ENCODE data around the gene C2CD4A.

C2CD4A gene

GRCh38 chr15:62104401-62104800 is 37.6 kb downstream of the C2CD4A start:
- no peak for DNase-seq

- no peak for DNase-seq
These were observed 38.1 kb downstream of the C2CD4A start for GRCh38 chr15:62104846-62105245.

DNA sequence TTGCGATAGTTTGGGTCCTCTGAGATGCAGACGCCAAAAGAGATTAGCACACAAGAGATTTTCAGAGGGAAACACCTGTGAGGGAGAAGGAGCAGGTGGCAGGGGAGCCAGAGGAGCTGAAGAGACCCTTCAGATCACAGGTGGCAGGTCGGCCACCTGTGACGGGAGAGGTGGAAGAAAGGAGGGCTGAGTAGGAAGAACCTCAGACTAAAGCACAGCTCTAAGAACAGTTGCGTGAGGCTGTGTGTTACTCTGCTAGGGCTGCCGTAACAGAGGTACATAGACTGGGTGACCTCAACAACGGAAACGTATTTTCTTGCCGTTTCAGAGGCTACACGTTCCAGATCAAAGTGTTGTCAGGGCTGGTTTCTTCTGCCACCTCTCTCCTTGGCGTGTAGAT is 38.5 kb downstream of the C2CD4A start:
- no peak for DNase-seq

DNA sequence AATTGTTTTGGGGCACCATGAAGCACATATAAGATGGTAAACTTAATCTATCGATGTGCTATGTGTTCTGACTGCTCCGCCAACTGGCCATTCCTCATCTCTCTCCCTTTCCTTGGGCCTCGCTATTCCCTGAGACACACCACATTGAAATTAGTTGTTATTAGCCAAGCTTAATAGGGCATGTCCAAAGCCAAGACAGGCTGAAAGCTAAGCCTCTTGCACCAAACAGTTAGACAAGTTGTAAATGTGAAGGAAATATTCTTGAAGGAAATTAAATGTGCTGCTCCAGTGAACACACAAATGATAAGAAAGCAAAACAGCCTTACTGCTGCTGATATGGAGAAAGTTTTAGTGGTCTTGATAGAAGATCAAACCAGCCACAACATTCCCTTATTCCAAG is 39.3 kb downstream of the C2CD4A start:
- DNase-seq: no peak

DNA sequence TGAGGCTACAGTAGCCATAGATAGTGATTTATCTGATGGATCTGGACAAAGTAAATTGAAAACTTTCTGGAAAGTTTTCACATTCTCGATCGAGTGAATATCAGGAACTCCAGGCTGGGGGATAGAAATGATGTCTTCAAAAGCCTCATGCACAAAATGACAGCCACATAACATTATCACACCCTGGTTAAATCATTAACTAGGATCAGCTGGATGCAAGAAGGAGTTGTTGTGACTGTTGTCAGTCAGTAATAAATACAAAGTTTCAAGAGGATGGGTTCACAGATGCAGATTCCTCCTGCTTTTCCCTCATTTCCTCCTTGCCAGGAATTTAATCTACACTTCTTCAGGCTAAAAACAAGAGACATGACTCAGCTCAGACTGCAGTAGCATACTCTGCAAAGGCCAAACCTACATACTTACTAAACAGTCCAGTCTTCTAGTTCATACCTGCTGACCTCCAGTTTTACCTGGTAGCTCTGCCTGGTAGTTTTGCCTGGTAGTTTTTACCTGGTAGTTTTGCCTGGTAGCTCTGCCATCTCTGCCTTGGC is 40.9 kb downstream of the C2CD4A start:
- DNase-seq: no peak

- DNase-seq: no peak
These were observed 41.6 kb downstream of the C2CD4A start for GRCh38 chr15:62108411-62108810.

DNA sequence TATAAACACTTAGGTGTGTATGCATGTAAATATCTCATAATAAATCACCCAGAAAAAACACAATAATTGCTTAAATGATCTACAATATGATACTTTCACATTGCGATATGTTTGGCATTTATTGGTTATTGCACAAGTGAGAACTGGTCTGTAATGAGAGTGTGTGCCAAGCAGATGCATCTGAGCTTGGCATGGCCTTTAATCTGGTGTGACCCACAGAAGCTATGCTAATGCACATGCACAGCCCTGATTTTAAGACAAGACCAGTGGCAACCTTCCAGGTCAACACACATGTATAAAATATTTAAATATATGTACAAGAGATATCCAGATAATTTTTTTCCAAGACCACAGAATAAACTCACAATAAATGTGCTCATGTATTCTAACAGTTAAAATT is 42.7 kb downstream of the C2CD4A start:
- DNase-seq: no peak

- DNase-seq: no peak
These were observed 43.4 kb downstream of the C2CD4A start for GRCh38 chr15:62109982-62110851.

DNA sequence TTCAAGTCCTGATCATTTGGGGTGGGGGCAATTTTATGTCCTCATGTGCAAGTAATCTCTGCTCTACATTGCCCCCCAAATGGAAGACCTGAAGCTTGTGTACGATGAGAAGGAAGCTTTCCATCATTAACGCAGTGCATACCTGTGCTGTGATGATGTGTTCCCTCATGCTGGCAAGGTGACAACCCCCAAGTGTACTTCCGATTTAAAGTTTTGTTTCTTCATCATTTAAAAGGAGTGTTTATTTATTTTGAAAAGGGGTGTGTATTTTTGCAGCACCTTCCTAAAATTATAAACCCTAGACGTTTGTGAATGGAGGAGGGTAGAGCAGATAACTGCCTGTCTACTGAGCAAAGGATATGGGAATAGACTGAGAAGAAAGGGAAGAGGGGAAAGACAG is 45.3 kb downstream of the C2CD4A start:
- DNase-seq: no peak

- DNase-seq: no peak
These were observed 46.1 kb downstream of the C2CD4A start for GRCh38 chr15:62112616-62113593.

DNA sequence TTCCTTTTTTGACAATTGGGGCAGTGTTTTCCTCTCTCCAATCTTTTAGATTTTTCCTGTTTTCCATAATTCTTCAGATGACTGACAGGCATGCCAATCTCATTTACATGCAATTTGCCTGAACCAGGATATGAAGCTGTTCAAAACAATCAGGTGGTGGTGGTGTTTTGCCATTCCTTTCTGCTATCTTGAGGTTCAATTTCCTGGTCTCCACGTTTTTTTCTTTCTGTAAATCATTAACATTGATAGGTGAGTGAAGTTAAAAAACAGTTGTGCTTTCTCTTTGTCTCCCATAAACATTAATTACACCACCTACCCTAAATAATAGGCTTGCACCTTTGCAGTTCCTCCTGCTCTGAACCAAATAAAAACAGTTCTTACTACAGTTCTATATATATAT is 49.1 kb downstream of the C2CD4A start:
- no peak for DNase-seq

GRCh38 chr15:62118520-62119226 is 51.9 kb downstream of the C2CD4A start:
- DNase-seq: no peak

- DNase-seq: no peak
These were observed 52.6 kb downstream of the C2CD4A start for GRCh38 chr15:62119227-62119864.

- DNase-seq: no peak
These were observed 53.1 kb downstream of the C2CD4A start for GRCh38 chr15:62119874-62120273.

Data from activated effector memory CD4-positive, alpha-beta T cell treated with Interleukin-2 at 50 U/mL for 16 hours (primary cell).